Measurements from ENCODE around the gene WSB2. TPM values are rescaled to one million over a fixed set of nuclear protein-coding genes. Genes with fewer than 3 reads are reported as not detected.

The WSB2 gene
- total RNA-seq, 1 donor from 2014 or later, result 89.1 TPM

- Histone ChIP-seq H3K36me3 (peaks cover 11% of the 10 kb centered on the region), H3K4me3 (no peak overlapping the region), H3K27ac (peak overlapping the region; percentile 36), H3K4me1 (peaks cover 60% of the 10 kb centered on the region), H3K27me3 (no peaks in the 10 kb centered on the region), H3K9me3 (no peaks in the 10 kb centered on the region)
- DNase-seq (no peak), ATAC-seq (no peak)
- no peak for TF ChIP-seq CTCF (IDR thresholded peaks at IDR 0.05)
- intact Hi-C loops (cut with DNase I), result no loop called here
Measured at GRCh38 chr12:118055865-118056773, 4.9 kb downstream of the WSB2 start.

GRCh38 chr12:118055144-118055557 lies 5.8 kb downstream of the WSB2 start:
- no peak for DNase-seq
- Histone ChIP-seq H3K9me3 (no peaks in the 10 kb centered on the region), H3K36me3 (peaks cover 20% of the 10 kb centered on the region), H3K27ac (no peak overlapping the region), H3K27me3 (no peaks in the 10 kb centered on the region), H3K4me1 (peaks cover 60% of the 10 kb centered on the region), H3K4me3 (no peak overlapping the region)
- TF ChIP-seq CTCF (IDR thresholded peaks at IDR 0.05), result peak; percentile 65
- intact Hi-C loops (cut with DNase I), result no loop called here
- ATAC-seq, result peak; percentile 62

GRCh38 chr12:118053071-118053985 lies 7.7 kb downstream of the WSB2 start:
- no peaks in the 10 kb centered on the region for H3K9me3 ChIP-seq
- peaks cover 37% of the 10 kb centered on the region for H3K36me3 ChIP-seq
- peak overlapping the region; percentile 47 for H3K27ac ChIP-seq
- no peak for DNase-seq
- no peak for TF ChIP-seq CTCF (IDR thresholded peaks at IDR 0.05)
- H3K4me3 ChIP-seq, result no peak overlapping the region
- H3K4me1 ChIP-seq, result peaks cover 48% of the 10 kb centered on the region
- H3K27me3 ChIP-seq, result no peaks in the 10 kb centered on the region
- intact Hi-C loops (cut with DNase I), result no loop called here
- no peak for ATAC-seq

GRCh38 chr12:118052324-118053070 lies 8.5 kb downstream of the WSB2 start:
- Histone ChIP-seq H3K27ac (peak overlapping the region; percentile 47), H3K27me3 (no peaks in the 10 kb centered on the region), H3K4me1 (peaks cover 44% of the 10 kb centered on the region), H3K9me3 (no peaks in the 10 kb centered on the region), H3K4me3 (no peak overlapping the region), H3K36me3 (peaks cover 45% of the 10 kb centered on the region)
- ATAC-seq, result peak; percentile 98
- no peak for TF ChIP-seq CTCF (IDR thresholded peaks at IDR 0.05)
- peak; percentile 69 for DNase-seq
- intact Hi-C loops (cut with DNase I), result no loop called here
